ENCODE data around the gene HOXB9.

Gene HOXB9

GRCh38 chr17:48598736-48599135, 27.4 kb downstream of the HOXB9 start (continued):
- TF ChIP-seq, protein P1, sequence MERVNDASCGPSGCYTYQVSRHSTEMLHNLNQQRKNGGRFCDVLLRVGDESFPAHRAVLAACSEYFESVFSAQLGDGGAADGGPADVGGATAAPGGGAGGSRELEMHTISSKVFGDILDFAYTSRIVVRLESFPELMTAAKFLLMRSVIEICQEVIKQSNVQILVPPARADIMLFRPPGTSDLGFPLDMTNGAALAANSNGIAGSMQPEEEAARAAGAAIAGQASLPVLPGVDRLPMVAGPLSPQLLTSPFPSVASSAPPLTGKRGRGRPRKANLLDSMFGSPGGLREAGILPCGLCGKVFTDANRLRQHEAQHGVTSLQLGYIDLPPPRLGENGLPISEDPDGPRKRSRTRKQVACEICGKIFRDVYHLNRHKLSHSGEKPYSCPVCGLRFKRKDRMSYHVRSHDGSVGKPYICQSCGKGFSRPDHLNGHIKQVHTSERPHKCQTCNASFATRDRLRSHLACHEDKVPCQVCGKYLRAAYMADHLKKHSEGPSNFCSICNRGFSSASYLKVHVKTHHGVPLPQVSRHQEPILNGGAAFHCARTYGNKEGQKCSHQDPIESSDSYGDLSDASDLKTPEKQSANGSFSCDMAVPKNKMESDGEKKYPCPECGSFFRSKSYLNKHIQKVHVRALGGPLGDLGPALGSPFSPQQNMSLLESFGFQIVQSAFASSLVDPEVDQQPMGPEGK (CRISPR knock-in tag; IDR thresholded peaks at IDR 0.05; ENCODE audit: borderline replicate concordance): no peak
- TF ChIP-seq POU6F1 (CRISPR knock-in tag; IDR thresholded peaks at IDR 0.05; ENCODE audit: borderline replicate concordance, low read depth) (no peak), ISL1 (CRISPR knock-in tag; IDR thresholded peaks at IDR 0.05) (no peak), TOX (CRISPR knock-in tag; IDR thresholded peaks at IDR 0.05; ENCODE audit: borderline replicate concordance) (no peak), ZNF8 (CRISPR knock-in tag; IDR thresholded peaks at IDR 0.05) (no peak), RARB (CRISPR knock-in tag; IDR thresholded peaks at IDR 0.05) (no peak), GLIS3 (CRISPR knock-in tag; IDR thresholded peaks at IDR 0.05) (no peak)

DNA sequence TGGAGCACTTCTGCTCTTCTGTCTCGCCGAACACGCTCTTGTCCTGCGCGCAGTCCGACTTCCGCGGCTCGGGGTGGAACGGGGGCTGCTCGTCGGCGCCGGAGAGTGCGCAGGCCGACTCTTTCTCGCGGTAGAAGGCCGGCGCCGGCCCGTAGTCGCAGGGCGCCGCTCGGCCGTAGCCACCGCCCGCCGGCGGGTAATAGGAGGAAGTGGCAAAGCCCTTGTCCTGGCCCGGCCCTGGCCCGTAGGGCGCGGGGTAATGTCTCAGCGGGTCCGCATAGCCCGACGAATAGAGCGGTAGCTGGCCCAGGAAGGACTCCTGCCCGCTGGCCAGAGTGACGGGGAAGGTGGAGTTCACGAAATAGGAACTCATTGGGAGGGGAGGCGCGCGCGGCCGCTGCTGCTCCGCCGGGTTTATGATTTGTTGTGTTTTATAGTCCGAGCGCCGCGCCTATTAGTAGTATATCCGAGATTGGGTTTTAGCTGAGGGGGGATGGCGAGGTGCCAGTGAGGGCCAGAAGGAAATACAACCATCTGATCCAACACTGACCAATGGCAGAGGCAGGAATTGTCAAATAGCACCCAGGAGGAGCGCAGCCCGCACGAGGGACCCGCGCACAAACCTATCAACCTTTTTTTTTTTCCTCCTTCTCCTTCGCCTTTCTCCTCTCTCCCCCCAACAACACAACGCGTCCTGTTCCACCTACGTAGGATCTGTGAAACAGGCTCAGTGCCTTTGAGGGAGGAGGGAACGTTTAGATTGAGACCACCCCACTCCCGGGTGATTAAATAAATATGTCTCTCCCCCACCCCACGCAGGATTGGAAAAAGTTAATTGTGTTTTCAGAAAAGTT, 28.2 kb downstream of the HOXB9 start:
- ATAC-seq: no peak
- TF ChIP-seq ARNTL (CRISPR knock-in tag; IDR thresholded peaks at IDR 0.05; ENCODE audit: borderline replicate concordance, low read depth) (no peak), ZFP30 (CRISPR knock-in tag; IDR thresholded peaks at IDR 0.05) (no peak), ESRRG (CRISPR knock-in tag; IDR thresholded peaks at IDR 0.05) (no peak), ZNF565 (CRISPR knock-in tag; conservative IDR thresholded peaks at IDR 0.05; ENCODE audit: low read depth) (no peak), GLIS3 (CRISPR knock-in tag; IDR thresholded peaks at IDR 0.05) (no peak), ZNF8 (CRISPR knock-in tag; IDR thresholded peaks at IDR 0.05) (no peak)
- TF ChIP-seq, protein P2, sequence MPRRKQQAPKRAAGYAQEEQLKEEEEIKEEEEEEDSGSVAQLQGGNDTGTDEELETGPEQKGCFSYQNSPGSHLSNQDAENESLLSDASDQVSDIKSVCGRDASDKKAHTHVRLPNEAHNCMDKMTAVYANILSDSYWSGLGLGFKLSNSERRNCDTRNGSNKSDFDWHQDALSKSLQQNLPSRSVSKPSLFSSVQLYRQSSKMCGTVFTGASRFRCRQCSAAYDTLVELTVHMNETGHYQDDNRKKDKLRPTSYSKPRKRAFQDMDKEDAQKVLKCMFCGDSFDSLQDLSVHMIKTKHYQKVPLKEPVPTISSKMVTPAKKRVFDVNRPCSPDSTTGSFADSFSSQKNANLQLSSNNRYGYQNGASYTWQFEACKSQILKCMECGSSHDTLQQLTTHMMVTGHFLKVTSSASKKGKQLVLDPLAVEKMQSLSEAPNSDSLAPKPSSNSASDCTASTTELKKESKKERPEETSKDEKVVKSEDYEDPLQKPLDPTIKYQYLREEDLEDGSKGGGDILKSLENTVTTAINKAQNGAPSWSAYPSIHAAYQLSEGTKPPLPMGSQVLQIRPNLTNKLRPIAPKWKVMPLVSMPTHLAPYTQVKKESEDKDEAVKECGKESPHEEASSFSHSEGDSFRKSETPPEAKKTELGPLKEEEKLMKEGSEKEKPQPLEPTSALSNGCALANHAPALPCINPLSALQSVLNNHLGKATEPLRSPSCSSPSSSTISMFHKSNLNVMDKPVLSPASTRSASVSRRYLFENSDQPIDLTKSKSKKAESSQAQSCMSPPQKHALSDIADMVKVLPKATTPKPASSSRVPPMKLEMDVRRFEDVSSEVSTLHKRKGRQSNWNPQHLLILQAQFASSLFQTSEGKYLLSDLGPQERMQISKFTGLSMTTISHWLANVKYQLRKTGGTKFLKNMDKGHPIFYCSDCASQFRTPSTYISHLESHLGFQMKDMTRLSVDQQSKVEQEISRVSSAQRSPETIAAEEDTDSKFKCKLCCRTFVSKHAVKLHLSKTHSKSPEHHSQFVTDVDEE (CRISPR knock-in tag; IDR thresholded peaks at IDR 0.05): no peak

- ATAC-seq: no peak
- TF ChIP-seq TCF4 (CRISPR knock-in tag; IDR thresholded peaks at IDR 0.05; ENCODE audit: borderline replicate concordance): no peak
- TF ChIP-seq RARB (CRISPR knock-in tag; IDR thresholded peaks at IDR 0.05): no peak
These were observed 28.7 kb downstream of the HOXB9 start for GRCh38 chr17:48597528-48597777.

GRCh38 chr17:48596735-48597527, 29.2 kb downstream of the HOXB9 start:
- ATAC-seq: no peak
- TF ChIP-seq BACH2 (CRISPR knock-in tag; IDR thresholded peaks at IDR 0.05; ENCODE audit: borderline replicate concordance) (no peak), ZNF8 (CRISPR knock-in tag; IDR thresholded peaks at IDR 0.05) (no peak), ISL1 (CRISPR knock-in tag; IDR thresholded peaks at IDR 0.05) (no peak), ZNF70 (CRISPR knock-in tag; IDR thresholded peaks at IDR 0.05) (no peak), ZNF565 (CRISPR knock-in tag; conservative IDR thresholded peaks at IDR 0.05; ENCODE audit: low read depth) (no peak), TOX (CRISPR knock-in tag; IDR thresholded peaks at IDR 0.05; ENCODE audit: borderline replicate concordance) (no peak), CSDC2 (CRISPR knock-in tag; IDR thresholded peaks at IDR 0.05) (no peak), OSR1 (CRISPR knock-in tag; IDR thresholded peaks at IDR 0.05) (no peak), ESRRG (CRISPR knock-in tag; IDR thresholded peaks at IDR 0.05) (no peak)

DNA sequence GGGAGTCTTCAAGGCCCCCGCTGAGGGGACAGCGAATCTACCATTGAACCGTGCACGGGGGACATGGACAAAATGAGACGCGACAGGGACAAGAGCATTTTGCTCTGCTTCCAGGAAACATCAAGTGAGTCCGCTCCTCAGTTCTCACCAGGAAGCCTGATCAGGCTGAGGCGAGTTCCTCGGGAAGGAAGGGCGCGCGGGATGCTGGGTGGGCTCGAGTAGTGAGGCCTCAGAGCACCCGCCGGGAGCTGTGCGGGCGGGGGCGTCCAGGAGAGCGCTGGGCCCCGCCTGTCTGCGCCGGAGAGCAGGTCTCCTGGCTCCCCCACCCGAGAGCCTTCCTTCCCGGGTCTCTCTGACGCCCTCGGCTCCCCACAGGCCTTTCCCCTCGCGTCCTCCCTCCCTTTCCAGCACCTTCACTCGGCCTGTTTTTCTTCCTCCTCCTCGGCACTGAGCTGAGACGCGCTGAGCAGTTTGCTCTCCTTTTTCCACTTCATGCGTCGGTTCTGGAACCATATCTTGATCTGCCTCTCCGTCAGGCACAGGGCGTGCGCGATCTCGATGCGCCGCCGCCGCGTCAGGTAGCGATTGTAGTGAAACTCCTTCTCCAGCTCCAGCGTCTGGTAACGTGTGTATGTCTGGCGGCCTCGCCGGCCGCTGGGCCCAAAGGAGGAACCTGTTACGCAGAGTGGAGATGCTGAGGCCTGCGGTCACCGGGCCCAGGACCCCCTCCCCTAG, 30.0 kb downstream of the HOXB9 start:
- ATAC-seq: no peak
- TF ChIP-seq POU6F1 (CRISPR knock-in tag; IDR thresholded peaks at IDR 0.05; ENCODE audit: borderline replicate concordance, low read depth) (no peak), CSDC2 (CRISPR knock-in tag; IDR thresholded peaks at IDR 0.05) (no peak), ZFP3 (CRISPR knock-in tag; IDR thresholded peaks at IDR 0.05) (no peak), GLIS3 (CRISPR knock-in tag; IDR thresholded peaks at IDR 0.05) (no peak), SNAI2 (CRISPR knock-in tag; IDR thresholded peaks at IDR 0.05) (no peak), ISL1 (CRISPR knock-in tag; IDR thresholded peaks at IDR 0.05) (no peak), ZNF8 (CRISPR knock-in tag; IDR thresholded peaks at IDR 0.05) (no peak), ARNTL (CRISPR knock-in tag; IDR thresholded peaks at IDR 0.05; ENCODE audit: borderline replicate concordance, low read depth) (no peak), ZNF70 (CRISPR knock-in tag; IDR thresholded peaks at IDR 0.05) (no peak)
- TF ChIP-seq, protein P3, sequence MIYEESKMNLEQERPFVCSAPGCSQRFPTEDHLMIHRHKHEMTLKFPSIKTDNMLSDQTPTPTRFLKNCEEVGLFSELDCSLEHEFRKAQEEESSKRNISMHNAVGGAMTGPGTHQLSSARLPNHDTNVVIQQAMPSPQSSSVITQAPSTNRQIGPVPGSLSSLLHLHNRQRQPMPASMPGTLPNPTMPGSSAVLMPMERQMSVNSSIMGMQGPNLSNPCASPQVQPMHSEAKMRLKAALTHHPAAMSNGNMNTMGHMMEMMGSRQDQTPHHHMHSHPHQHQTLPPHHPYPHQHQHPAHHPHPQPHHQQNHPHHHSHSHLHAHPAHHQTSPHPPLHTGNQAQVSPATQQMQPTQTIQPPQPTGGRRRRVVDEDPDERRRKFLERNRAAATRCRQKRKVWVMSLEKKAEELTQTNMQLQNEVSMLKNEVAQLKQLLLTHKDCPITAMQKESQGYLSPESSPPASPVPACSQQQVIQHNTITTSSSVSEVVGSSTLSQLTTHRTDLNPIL (CRISPR knock-in tag; IDR thresholded peaks at IDR 0.05; ENCODE audit: low read depth): no peak

Data from SK-N-SH treated with all-trans-retinoic acid at 6 μM for 48 hours (cell line).